HepG2 (cell line): ENCODE data around the gene FBXL2.

ENCODE experiments used
- RAD21 ChIP-seq: fragments of 450-650 bp; formaldehyde crosslinking; IDR thresholded peaks from 2 replicates; pipeline ENCODE4 v1.5.0; 2020; ENCODE audit warnings: mild to moderate bottlenecking
- ZNF274 ChIP-seq: sonication (generic); formaldehyde crosslinking; IDR thresholded peaks from 2 replicates; pipeline ENCODE4 v1.5.1; 2020; ENCODE audit warnings: mild to moderate bottlenecking, missing genetic modification reagents
- TF ChIP-seq, protein P1 (sequence below): sonication (generic); formaldehyde crosslinking; IDR thresholded peaks from 2 replicates; pipeline ENCODE4 v1.5.0; 2020; ENCODE audit warnings: mild to moderate bottlenecking, missing genetic modification reagents, moderate library complexity

GRCh38 chr3:33260104-33260503 lies 17.1 kb upstream of the FBXL2 start:
- TF ChIP-seq, protein P1, sequence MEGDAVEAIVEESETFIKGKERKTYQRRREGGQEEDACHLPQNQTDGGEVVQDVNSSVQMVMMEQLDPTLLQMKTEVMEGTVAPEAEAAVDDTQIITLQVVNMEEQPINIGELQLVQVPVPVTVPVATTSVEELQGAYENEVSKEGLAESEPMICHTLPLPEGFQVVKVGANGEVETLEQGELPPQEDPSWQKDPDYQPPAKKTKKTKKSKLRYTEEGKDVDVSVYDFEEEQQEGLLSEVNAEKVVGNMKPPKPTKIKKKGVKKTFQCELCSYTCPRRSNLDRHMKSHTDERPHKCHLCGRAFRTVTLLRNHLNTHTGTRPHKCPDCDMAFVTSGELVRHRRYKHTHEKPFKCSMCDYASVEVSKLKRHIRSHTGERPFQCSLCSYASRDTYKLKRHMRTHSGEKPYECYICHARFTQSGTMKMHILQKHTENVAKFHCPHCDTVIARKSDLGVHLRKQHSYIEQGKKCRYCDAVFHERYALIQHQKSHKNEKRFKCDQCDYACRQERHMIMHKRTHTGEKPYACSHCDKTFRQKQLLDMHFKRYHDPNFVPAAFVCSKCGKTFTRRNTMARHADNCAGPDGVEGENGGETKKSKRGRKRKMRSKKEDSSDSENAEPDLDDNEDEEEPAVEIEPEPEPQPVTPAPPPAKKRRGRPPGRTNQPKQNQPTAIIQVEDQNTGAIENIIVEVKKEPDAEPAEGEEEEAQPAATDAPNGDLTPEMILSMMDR (CRISPR knock-in tag) = no peak
- no peak for TF ChIP-seq RAD21 (CRISPR knock-in tag)
- no peak for TF ChIP-seq ZNF274 (CRISPR knock-in tag)
